ENCODE data around the gene CAMKMT. TPM values are rescaled to one million over a fixed set of nuclear protein-coding genes. Genes with fewer than 3 reads are reported as not detected.

Gene CAMKMT
- total RNA-seq, 1 donor, result 15.0 TPM

- TF ChIP-seq CTCF (IDR thresholded peaks at IDR 0.05; ENCODE audit: insufficient read depth, low read length), result no peak
- no peak overlapping the region for H3K4me3 ChIP-seq (ENCODE audit: low read depth, low read length)
- no peak for DNase-seq (ENCODE audit: low read depth)
These were observed 405.9 kb downstream of the CAMKMT start for GRCh38 chr2:44767691-44768090.

GRCh38 chr2:44768438-44769236 lies 406.9 kb downstream of the CAMKMT start:
- H3K4me3 ChIP-seq (ENCODE audit: low read depth, low read length), result no peak overlapping the region
- DNase-seq (ENCODE audit: low read depth), result no peak
- TF ChIP-seq CTCF (IDR thresholded peaks at IDR 0.05; ENCODE audit: insufficient read depth, low read length), result no peak

GRCh38 chr2:44769349-44770011 lies 407.7 kb downstream of the CAMKMT start:
- no peak for DNase-seq (ENCODE audit: low read depth)
- no peak overlapping the region for H3K4me3 ChIP-seq (ENCODE audit: low read depth, low read length)
- TF ChIP-seq CTCF (IDR thresholded peaks at IDR 0.05; ENCODE audit: insufficient read depth, low read length), result no peak

GRCh38 chr2:44770221-44771195 lies 408.8 kb downstream of the CAMKMT start:
- H3K4me3 ChIP-seq (ENCODE audit: low read depth, low read length), result no peak overlapping the region
- no peak for DNase-seq (ENCODE audit: low read depth)
- TF ChIP-seq CTCF (IDR thresholded peaks at IDR 0.05; ENCODE audit: insufficient read depth, low read length), result no peak

GRCh38 chr2:44771522-44771921 lies 409.8 kb downstream of the CAMKMT start:
- no peak for TF ChIP-seq CTCF (IDR thresholded peaks at IDR 0.05; ENCODE audit: insufficient read depth, low read length)
- H3K4me3 ChIP-seq (ENCODE audit: low read depth, low read length), result no peak overlapping the region
- DNase-seq (ENCODE audit: low read depth), result no peak

GRCh38 chr2:44772131-44772530 lies 410.4 kb downstream of the CAMKMT start:
- TF ChIP-seq CTCF (IDR thresholded peaks at IDR 0.05; ENCODE audit: insufficient read depth, low read length), result no peak
- H3K4me3 ChIP-seq (ENCODE audit: low read depth, low read length), result no peak overlapping the region
- no peak for DNase-seq (ENCODE audit: low read depth)

Measured in fibroblast of the aortic adventitia (primary cell).